ENCODE results near the gene RNPEPL1.
"Not testable (repeated sequence)": the region's sequence is repeated elsewhere in the genome, so short reads cannot be mapped to it uniquely, and the experiment has no call there.

Gene RNPEPL1

DNA sequence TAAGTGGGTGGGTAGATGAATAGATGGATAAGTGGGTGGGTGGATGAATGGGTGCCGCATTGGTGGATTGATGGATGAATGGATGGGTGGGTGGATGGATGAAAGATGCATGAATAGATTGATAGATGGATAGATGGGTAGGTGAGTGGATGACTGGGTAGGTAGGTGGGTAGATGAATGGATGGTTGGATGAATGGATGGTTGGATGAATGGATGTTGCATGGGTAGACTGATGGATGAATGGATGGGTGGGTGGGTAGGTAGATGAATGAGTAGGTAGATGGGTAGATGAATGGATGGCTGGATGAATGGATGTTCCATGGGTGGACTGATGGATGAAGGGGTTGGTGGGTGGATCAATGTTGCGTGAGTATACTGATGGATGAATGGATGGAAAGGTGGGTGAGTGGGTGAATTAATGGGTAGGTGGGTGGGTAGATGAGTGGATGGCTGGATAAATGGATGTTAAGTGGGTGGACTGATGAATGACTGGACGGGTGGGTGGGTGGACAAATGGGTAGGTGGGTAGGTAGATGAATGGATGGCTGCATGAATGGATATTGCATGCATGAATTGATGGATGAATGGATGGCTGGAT is 41.0 kb upstream of the RNPEPL1 start:
- H3K27ac Mint-ChIP-seq = no peak overlapping the region
- H3K9me3 Mint-ChIP-seq = peaks cover 66% of the 10 kb centered on the region

GRCh38 chr2:240528406-240529040 is 39.8 kb upstream of the RNPEPL1 start:
- Mint-ChIP-seq H3K9me3 (peaks cover 64% of the 10 kb centered on the region), H3K27ac (no peak overlapping the region), H3K4me3 (no peak overlapping the region), H3K4me1 (no peaks in the 10 kb centered on the region), H3K27me3 (no peaks in the 10 kb centered on the region), H3K36me3 (peaks cover 88% of the 10 kb centered on the region)
- no peak for DNase-seq
- CTCF ChIA-PET = no interaction called here

More for the DNA sequence above, 41.0 kb upstream of the RNPEPL1 start:
- Mint-ChIP-seq H3K4me1 (no peaks in the 10 kb centered on the region), H3K36me3 (peaks cover 89% of the 10 kb centered on the region), H3K27me3 (no peaks in the 10 kb centered on the region), H3K4me3 (no peak overlapping the region)
- no peak for DNase-seq
- CTCF ChIA-PET = no interaction called here

DNA sequence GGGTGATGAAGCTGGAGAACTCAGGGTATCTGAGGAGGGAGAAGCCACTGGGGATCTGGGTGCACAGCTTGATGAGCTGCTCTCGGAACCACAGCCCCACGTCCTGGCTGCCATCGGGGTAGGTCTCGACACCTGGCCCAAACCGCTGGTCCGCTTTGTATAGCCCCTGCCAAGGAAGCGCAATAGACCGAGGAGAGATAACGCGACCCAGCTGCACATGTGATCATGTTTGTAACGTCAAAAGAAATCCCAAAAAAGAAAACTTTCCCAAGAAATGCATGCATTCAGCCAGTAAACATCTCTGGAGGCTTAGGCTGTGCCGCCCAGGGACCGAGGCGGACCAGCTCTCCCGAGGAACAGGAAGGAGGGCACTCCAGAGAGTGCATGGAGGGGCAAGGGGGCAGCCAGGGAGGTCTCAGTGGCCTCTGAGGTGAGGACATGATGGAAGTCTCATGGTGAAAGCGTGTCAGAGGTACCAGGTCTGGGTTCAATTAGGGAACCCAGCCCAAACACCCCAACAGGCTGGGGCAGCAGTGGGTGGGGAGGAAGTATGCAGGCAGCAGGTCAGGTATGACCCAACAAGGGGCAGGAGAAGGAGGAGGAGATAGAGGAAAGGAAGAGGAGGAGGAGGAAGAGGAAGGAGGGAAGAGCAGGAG is 38.8 kb upstream of the RNPEPL1 start:
- Mint-ChIP-seq H3K36me3 (peaks cover 87% of the 10 kb centered on the region), H3K4me1 (no peaks in the 10 kb centered on the region), H3K27me3 (no peaks in the 10 kb centered on the region), H3K27ac (no peak overlapping the region), H3K9me3 (peaks cover 62% of the 10 kb centered on the region), H3K4me3 (no peak overlapping the region)
- no peak for DNase-seq
- CTCF ChIA-PET = interaction anchor here (1.4 kb wide), 1 partner anchor 16 kb away, joined by 3 read pairs; no protein-coding TSS in a partner anchor

- no peaks in the 10 kb centered on the region for H3K27me3 Mint-ChIP-seq
- peaks cover 55% of the 10 kb centered on the region for H3K9me3 Mint-ChIP-seq
- no peak for DNase-seq
- CTCF ChIA-PET = interaction anchor here (1.4 kb wide), 1 partner anchor 16 kb away, joined by 3 read pairs; no protein-coding TSS in a partner anchor
- no peak overlapping the region for H3K27ac Mint-ChIP-seq
- H3K4me1 Mint-ChIP-seq = no peaks in the 10 kb centered on the region
- H3K4me3 Mint-ChIP-seq = no peak overlapping the region
- H3K36me3 Mint-ChIP-seq = peaks cover 88% of the 10 kb centered on the region
Observed at GRCh38 chr2:240530181-240530580, 38.1 kb upstream of the RNPEPL1 start.

- no peak overlapping the region for H3K4me3 Mint-ChIP-seq
- peaks cover 87% of the 10 kb centered on the region for H3K36me3 Mint-ChIP-seq
- DNase-seq = no peak
- CTCF ChIA-PET = interaction anchor here (0.9 kb wide), 1 partner anchor 17 kb away, joined by 3 read pairs; no protein-coding TSS in a partner anchor
- no peaks in the 10 kb centered on the region for H3K27me3 Mint-ChIP-seq
- H3K9me3 Mint-ChIP-seq = peaks cover 49% of the 10 kb centered on the region
- H3K27ac Mint-ChIP-seq = no peak overlapping the region
- H3K4me1 Mint-ChIP-seq = no peaks in the 10 kb centered on the region
Observed at GRCh38 chr2:240531038-240531437, 37.2 kb upstream of the RNPEPL1 start.

GRCh38 chr2:240532031-240532775 is 36.1 kb upstream of the RNPEPL1 start:
- no peak overlapping the region for H3K27ac Mint-ChIP-seq
- DNase-seq = no peak
- peaks cover 83% of the 10 kb centered on the region for H3K36me3 Mint-ChIP-seq
- H3K9me3 Mint-ChIP-seq = peaks cover 42% of the 10 kb centered on the region
- no peak overlapping the region for H3K4me3 Mint-ChIP-seq
- no peaks in the 10 kb centered on the region for H3K4me1 Mint-ChIP-seq
- H3K27me3 Mint-ChIP-seq = no peaks in the 10 kb centered on the region
- CTCF ChIA-PET = interaction anchor here (0.9 kb wide), 1 partner anchor 18 kb away, joined by 3 read pairs; no protein-coding TSS in a partner anchor

DNA sequence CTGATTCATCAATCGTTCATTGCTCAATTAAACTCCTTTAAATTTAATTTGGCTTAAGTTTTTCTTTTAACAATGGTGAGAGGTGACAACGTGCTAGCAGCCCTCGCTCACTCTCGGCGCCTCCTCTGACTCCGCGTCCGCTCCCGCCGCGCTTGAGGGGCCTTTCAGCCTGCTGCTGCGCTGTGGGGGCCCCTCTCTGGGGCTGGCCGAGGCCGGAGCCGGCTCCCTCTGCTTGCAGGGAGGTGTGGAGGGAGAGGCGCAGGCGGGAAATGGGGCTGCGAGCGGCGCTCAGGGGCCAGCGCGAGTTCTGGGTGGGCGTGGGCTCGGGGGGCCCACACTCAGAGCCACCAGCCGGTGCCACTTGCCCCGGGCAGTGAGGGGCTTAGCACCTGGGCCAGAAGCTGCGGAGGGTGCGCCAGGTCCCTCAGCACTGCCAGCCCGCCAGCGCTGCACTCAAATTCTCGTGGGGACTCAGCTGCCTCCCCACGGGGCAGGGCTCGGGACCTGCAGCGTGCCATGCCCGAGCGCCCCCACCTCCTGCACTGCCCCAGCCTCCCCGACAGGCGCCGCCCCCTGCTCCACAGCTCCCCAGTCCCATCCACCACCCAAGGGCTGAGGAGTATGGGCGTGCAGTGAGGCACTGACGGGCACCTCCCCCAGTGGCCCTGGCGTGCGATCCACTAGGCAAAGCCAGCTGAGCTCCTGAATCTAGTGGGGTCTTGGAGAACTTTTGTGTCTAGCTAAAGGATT is 30.1 kb upstream of the RNPEPL1 start:
- H3K4me1 Mint-ChIP-seq = no peaks in the 10 kb centered on the region
- DNase-seq = no peak
- H3K36me3 Mint-ChIP-seq = peaks cover 61% of the 10 kb centered on the region
- CTCF ChIA-PET = no interaction called here
- peaks cover 8% of the 10 kb centered on the region for H3K9me3 Mint-ChIP-seq
- H3K27me3 Mint-ChIP-seq = no peaks in the 10 kb centered on the region
- no peak overlapping the region for H3K27ac Mint-ChIP-seq
- H3K4me3 Mint-ChIP-seq = no peak overlapping the region

- H3K36me3 Mint-ChIP-seq = peaks cover 57% of the 10 kb centered on the region
- H3K4me3 Mint-ChIP-seq, H3K9me3 Mint-ChIP-seq, H3K27ac Mint-ChIP-seq, H3K4me1 Mint-ChIP-seq, DNase-seq, CTCF ChIA-PET, H3K27me3 Mint-ChIP-seq: not testable (repeated sequence)
Observed at GRCh38 chr2:240539101-240539500, 29.2 kb upstream of the RNPEPL1 start.

- no peak for DNase-seq
- CTCF ChIA-PET = no interaction called here
- Mint-ChIP-seq H3K4me3 (no peak overlapping the region), H3K9me3 (peaks cover 4% of the 10 kb centered on the region), H3K27ac (no peak overlapping the region), H3K27me3 (no peaks in the 10 kb centered on the region), H3K36me3 (peaks cover 54% of the 10 kb centered on the region), H3K4me1 (no peaks in the 10 kb centered on the region)
Observed at GRCh38 chr2:240539906-240540305, 28.4 kb upstream of the RNPEPL1 start.

DNA sequence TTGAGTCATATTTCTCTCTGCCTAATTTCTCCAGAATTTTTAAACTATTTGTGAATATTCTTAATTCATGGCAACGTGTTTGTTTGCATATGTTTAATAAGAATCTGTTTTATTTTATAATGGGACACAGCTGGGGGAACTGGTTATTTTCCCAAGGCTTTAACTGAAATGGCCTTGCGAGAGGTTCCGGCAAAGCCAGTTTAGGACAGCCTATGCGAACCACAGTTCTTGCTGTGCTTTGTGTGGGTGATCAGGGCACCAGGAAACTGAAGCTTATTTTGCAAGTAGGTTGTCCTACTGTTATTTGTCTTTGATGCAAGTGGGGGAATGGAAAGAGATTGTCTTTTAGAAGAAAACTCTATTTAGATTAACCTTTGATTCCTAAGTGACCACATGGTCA is 17.0 kb upstream of the RNPEPL1 start:
- no peak overlapping the region for H3K27ac Mint-ChIP-seq
- no peaks in the 10 kb centered on the region for H3K27me3 Mint-ChIP-seq
- CTCF ChIA-PET = interaction anchor here (1.3 to 1.4 kb wide), 2 partner anchors 14 to 37 kb away, joined by 3 to 6 read pairs; no protein-coding TSS in a partner anchor
- H3K9me3 Mint-ChIP-seq = peaks cover 14% of the 10 kb centered on the region
- no peak overlapping the region for H3K4me3 Mint-ChIP-seq
- H3K4me1 Mint-ChIP-seq = peaks cover 5% of the 10 kb centered on the region
- peaks cover 45% of the 10 kb centered on the region for H3K36me3 Mint-ChIP-seq
- DNase-seq = no peak

DNA sequence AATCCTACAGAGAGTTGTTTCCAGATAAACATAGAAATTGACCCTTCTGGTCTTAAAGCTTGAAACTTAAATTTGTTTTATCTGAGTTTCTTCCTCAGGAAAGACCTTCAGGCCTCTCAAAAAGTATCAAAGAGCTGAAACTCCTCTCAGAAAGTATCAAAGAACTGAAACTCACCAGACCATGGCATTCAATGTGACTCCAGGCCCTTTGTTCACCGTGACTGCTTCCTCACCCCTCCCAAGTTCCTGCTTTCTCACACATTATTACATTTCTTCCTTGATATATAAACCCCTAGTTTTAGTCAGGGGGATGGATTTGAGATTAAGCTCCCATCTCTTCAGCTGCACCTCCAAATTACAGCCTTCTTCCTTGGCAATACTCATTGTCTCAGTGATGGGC is 16.5 kb upstream of the RNPEPL1 start:
- peaks cover 48% of the 10 kb centered on the region for H3K36me3 Mint-ChIP-seq
- H3K9me3 Mint-ChIP-seq = peaks cover 14% of the 10 kb centered on the region
- no peak overlapping the region for H3K4me3 Mint-ChIP-seq
- CTCF ChIA-PET = interaction anchor here (1.3 to 1.4 kb wide), 2 partner anchors 13 to 38 kb away, joined by 3 to 6 read pairs; no protein-coding TSS in a partner anchor
- no peaks in the 10 kb centered on the region for H3K27me3 Mint-ChIP-seq
- DNase-seq = no peak
- peaks cover 10% of the 10 kb centered on the region for H3K4me1 Mint-ChIP-seq
- peak overlapping the region; percentile 67 for H3K27ac Mint-ChIP-seq

GRCh38 chr2:240553956-240554480 is 14.3 kb upstream of the RNPEPL1 start:
- no peak for DNase-seq
- H3K9me3 Mint-ChIP-seq = peaks cover 11% of the 10 kb centered on the region

GRCh38 chr2:240554767-240555493 is 13.4 kb upstream of the RNPEPL1 start:
- Mint-ChIP-seq H3K36me3 (peaks cover 55% of the 10 kb centered on the region), H3K9me3 (peaks cover 11% of the 10 kb centered on the region), H3K4me1 (peaks cover 36% of the 10 kb centered on the region), H3K27ac (no peak overlapping the region), H3K4me3 (no peak overlapping the region), H3K27me3 (no peaks in the 10 kb centered on the region)
- DNase-seq = no peak
- CTCF ChIA-PET = interaction anchor here (1.9 kb wide), 1 partner anchor 11 kb away, joined by 7 read pairs; no protein-coding TSS in a partner anchor

More at GRCh38 chr2:240553956-240554480, 14.3 kb upstream of the RNPEPL1 start:
- no peaks in the 10 kb centered on the region for H3K27me3 Mint-ChIP-seq
- CTCF ChIA-PET = interaction anchor here (1.9 kb wide), 1 partner anchor 12 kb away, joined by 7 read pairs; no protein-coding TSS in a partner anchor
- H3K36me3 Mint-ChIP-seq = peaks cover 50% of the 10 kb centered on the region
- no peak overlapping the region for H3K4me3 Mint-ChIP-seq
- H3K4me1 Mint-ChIP-seq = peaks cover 27% of the 10 kb centered on the region
- no peak overlapping the region for H3K27ac Mint-ChIP-seq
